GM08714 (cell line): ENCODE results near the gene PLK2.

Experiments
- H3K4me3 ChIP-seq: fragments of 200-500 bp; sonication (Bioruptor generic); 2 replicates; pipeline ENCODE4 v1.5.1; 2014; ENCODE audit warnings: mild to moderate bottlenecking, low read length, inconsistent platforms
- ZNF274 ChIP-seq: IDR thresholded peaks from 2 replicates; pipeline ENCODE4 v1.6.1; 2012; ENCODE audit warnings: mild to moderate bottlenecking, low read depth, low read length

Gene PLK2

DNA sequence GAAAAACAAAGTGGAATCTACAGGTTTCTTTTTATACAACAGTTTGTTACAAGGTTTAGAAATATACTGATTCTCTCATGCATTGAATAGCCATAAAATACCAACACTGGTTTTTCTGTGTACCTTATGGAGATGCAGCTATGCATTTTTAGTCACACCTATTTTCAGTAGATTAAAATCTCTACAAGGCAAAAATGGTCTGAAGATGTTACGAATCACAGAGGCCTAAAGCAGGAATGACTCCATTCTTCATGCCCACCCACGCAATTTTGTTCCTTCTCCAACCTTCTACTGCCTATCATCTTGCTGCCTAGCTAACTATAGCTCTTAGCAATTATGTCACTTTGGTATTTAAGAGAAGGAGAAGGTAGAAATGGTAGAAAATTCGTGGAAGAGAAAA, 9.9 kb downstream of the PLK2 start:
- TF ChIP-seq ZNF274: no peak
- H3K4me3 ChIP-seq: no peak overlapping the region

DNA sequence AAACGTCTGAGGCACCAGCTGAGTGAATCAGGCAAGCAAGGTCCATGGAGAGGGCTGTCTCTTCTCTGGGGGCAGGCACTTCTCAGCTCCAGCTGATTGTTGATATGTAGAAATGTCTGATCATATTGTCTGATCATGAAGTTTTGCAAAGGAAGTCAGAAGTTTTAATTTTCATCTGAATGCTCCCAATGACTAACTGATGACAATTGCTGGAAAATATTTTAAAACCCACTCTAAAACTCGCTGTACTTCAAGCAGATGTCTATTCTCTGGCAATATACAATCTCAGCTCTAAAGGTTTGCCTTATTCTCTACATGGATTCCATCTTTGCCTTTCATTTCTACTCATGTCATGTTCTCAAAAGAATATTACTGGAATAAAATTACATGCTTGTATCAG, 12.7 kb downstream of the PLK2 start:
- H3K4me3 ChIP-seq: no peak overlapping the region
- TF ChIP-seq ZNF274: no peak

DNA sequence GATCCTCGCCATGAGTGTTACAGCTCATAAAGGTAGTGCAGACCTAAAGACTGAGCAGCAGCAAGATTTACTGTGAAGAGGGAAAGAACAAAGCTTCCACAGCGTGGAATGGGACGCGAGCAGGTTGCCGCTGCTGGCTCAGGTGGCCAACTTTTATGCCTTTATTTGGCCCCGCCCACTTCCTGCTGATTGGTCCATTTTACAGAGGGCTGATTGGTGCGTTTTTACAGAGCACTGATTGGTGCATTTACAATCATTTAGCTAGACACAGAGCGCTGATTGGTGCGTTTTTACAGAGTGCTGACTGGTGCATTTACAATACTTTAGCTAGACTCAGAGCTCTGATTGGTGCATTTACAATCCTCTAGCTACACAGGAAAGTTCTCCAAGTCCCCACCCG, 13.9 kb downstream of the PLK2 start:
- no peak for TF ChIP-seq ZNF274

DNA sequence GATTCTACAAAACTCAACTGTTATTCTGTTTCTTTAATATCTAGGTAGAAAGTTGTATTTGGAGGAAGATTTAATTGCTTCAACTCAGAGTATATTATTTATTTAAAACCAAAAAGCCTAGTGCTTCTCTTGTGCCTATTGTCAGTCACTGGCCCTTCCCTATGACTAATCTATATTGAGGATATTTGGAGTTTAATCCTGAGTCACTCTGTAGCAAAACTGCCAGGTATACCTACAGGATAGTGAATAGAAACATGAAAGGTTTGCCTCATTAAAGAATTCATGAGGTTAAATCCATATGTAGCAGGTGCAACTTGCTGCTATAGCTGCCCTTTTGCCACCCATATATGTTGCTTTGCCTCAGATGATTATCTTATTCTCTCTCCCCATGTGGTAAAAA, 15.1 kb downstream of the PLK2 start:
- H3K4me3 ChIP-seq: no peak overlapping the region
- TF ChIP-seq ZNF274: no peak

More for the DNA sequence above, 13.9 kb downstream of the PLK2 start:
- H3K4me3 ChIP-seq: no peak overlapping the region

DNA sequence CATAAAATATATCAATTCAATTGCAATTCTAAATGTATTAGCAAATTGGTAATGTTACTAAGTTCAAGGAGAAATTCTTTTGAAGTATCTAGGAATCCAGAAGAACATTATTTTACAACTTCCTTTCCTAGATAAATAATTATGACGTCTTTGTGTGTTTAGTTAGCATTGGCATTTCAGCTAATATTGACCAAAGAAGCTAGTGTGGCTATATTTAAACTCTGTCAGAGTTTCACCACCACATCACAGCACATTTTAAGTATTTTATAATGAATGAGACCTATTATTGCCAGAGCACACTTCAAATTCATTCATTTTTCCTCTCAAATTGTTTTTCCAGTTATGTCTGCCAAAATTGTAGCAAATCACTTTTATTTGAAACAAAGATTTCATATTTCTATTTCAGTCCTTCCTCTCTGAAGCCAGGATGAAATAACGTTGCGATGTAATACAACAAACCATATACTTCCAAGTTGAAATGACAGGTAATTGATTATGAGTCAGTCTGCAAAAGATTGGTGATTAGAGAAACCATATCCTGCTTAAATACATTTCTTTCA, 18.9 kb downstream of the PLK2 start:
- no peak overlapping the region for H3K4me3 ChIP-seq
- no peak for TF ChIP-seq ZNF274

DNA sequence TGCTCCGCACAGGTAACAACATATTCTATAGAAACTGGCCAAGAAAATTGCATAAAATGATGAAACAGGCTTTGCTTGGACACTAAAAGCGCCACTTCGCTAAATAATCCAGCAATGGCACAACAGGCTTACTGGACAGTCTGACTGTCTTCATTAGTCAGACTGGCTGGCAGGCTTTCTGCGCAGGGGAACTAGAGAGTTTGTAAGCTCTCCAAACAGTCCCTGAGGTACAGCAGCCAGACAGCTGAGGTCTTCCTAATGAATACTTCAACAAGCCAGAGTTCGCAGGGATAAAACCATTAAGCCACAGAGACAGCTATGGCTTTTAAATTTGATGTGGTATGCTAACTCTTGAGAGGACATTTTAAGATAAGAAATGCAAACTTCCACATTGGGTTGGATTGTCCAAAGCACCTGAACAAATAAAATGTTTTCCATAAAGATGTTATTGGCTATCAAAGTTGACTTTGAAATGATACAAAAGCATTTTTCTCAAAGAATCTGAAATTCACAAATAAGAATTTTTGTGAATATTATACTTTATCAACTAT, 20.7 kb downstream of the PLK2 start:
- no peak for TF ChIP-seq ZNF274
- H3K4me3 ChIP-seq: no peak overlapping the region

DNA sequence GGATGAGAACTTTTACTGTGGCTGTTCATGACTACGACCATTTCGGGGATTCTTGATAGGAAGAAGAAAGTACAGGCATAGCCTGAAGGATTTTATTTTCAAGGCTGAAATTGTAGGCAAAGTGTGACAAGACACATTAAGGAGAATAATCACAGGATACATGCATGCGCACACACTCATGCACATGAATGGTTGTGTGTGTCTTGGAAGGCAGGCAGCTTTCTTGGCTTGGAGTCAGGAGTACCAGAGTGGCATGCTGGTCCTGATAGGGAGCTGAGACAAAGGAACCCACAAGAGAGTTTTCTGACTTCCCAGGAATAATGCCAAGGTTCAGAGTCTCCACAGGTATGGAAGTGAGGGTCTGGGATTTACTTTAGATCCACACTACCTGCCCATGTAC, 22.2 kb downstream of the PLK2 start:
- H3K4me3 ChIP-seq: no peak overlapping the region
- no peak for TF ChIP-seq ZNF274

DNA sequence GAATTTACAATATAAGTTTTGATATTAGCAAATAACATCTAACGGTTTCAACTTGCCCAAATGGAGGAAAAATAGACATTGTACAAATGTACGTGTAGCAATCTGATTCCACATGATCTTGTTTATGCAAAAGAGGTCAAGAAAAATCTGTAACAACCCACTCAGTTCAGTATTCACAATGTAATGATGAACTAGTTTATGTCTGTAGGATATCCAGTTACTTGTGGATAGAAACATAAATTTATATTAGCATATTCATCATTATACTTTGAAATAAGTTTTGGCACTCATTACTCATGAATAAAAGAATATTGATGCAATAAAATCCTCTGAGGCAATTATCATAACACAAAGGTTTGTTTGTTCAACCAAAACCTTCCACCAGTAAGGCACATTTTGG, 28.1 kb downstream of the PLK2 start:
- no peak overlapping the region for H3K4me3 ChIP-seq
- no peak for TF ChIP-seq ZNF274

DNA sequence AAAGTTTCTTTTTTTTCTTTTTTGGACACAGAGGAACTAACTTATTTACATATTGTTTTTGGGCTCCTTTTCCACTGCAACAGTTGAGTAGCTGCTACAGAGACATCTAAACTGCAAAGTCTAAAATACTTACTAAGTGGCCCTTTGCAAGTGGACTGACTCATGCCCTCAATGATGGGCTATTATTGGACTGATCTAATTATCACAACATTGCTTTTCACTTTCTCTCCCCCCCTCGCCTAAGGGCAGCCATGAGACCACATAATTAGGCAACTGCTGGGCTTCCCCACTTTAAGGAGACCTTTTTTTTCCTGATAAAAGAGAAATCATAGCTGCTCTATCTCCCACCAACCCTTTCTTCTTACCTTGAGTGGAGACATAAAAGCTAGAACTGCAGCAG, 47.0 kb downstream of the PLK2 start:
- H3K4me3 ChIP-seq: no peak overlapping the region
- no peak for TF ChIP-seq ZNF274

DNA sequence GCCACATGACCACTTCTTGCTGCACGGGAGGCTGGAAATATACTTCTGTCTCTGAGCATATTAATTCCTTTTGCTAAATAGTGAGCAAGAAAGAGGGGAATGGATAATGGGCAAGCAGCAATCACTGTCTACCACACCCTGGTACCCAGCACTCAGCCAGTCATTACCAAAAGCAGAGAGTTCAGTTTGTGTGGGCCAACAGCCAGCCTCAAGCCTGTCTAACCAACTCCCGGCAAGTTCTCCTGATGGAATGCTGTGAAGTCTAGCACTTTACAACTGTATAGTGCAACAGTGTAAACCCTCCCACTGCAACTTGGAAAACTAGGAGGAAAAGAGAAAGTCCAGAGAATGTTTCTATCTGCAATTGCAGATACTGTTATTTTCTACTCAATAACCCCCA, 47.8 kb downstream of the PLK2 start:
- no peak for TF ChIP-seq ZNF274
- H3K4me3 ChIP-seq: no peak overlapping the region

DNA sequence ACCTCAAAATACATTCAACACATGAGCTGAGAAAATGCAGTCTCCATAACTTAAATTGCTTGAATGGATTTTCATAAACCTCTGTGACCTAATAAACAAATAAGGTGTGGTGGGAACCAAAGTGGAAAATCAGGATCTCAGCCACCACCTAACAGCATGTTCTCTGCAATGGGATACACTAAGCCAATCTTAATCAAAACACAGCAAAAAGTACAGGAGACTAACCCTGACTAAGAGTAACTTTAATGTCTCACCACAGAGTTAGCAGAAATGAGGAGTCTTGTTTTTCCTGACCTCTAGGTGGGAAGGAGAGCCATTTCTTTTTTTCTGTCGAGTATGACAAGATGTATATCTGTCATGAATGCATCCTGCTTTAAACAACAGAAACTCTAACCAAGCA, 48.5 kb downstream of the PLK2 start:
- H3K4me3 ChIP-seq: no peak overlapping the region
- no peak for TF ChIP-seq ZNF274

DNA sequence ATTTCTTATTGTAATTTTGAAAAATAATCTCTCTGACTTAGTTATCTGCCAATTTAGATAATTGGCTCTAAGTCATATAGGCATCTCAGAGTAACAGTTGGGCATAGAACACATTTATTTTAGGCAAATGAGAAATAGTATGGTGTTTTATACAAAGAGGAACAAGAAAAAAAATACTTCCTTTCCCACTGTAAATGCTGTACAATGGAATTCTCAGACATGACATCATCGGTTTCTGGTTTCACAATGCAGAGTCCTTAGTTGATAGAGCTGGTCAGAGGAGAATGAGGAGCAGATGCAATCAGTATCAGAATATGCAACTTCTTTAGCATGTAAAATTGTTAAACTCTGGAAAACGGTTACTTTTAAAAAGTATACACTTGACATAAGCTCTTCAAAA, 49.4 kb downstream of the PLK2 start:
- TF ChIP-seq ZNF274: no peak
- no peak overlapping the region for H3K4me3 ChIP-seq

DNA sequence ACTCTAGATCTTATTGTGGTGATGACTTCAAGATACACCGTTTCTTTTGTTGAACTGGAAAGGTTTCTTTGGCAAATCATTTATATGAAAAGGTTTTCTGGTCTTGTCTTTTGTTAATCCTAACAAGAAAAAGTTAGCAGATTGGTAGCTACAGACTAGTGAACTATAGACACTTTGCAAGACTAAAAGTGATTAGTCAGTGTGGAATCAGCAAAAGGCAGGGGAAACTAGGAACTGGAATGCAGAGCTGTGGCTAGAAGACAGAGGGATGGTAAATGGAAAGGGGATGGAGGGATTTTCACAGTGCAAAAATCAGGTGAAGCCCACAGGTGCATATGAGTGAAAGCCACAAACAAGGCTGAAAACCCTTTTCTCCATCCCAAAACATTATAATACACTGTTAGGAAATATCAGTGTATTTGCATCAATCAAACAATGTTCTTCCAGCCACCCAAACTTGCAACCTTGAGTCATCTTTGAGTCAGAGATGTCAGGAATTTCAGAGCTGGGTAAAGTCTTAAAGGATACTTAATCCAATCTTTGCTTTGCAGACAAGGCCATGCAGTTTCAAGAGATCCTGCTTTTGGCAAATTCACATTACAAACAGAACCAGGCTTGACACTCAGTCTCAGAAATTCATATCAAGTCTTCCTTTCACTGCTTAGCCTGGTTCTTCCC, 52.7 kb downstream of the PLK2 start:
- no peak overlapping the region for H3K4me3 ChIP-seq
- TF ChIP-seq ZNF274: no peak

DNA sequence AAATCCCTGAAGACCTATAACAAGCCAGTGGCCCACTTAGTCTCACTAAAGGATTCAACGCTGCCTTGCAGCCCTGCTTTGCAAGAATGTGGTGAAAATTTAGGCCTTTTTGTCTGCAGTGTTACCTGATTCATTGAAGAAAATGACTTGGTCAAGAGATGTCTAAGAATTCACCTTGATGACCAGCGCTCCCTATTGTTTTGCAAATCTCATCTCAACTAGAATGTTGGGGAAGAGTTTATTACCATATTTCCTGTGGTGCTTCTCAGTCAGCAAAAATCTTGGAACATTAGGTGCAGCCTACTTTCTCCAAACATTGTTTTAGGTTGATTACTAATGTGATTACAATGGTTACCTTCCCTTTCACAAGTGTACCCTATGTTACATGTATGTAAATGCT, 53.5 kb downstream of the PLK2 start:
- H3K4me3 ChIP-seq: no peak overlapping the region
- TF ChIP-seq ZNF274: no peak

DNA sequence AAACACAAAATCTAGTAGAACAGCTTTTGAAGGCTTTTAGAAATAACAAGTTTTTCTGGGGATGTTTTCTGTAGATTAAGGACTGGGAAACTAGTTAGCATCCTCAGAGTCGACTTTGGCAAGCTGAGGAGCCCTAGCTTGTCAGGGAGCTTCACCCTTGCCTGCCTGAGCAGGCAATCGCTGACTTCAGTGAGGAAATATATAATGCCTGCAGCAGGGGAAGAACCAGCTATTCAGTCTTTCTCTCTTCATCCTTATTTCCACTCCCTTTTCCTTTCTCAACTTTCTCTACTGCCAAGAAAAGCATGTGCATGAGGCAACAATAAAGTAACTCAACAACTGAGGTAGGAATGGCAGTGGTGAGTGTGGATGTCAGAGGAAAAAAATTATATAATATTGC, 54.7 kb downstream of the PLK2 start:
- no peak for TF ChIP-seq ZNF274
- H3K4me3 ChIP-seq: no peak overlapping the region

DNA sequence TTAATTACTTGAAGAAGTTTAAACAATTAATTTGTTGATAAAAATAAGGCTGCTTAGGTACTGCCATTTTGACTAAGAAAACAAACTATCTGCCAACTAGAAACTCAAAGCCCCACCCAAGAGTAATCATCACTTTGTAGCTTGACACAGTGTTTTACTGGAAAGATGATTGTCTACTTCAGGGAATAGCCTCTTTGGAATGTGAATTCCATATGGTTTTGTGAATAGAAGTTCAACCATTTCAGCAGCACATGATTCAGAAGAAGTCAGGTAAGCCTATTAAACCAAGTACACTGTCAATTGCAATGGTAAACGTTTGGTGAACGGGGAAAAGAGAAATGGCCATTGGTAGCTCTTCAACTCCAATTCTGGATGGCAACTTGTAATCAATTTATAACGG, 55.2 kb downstream of the PLK2 start:
- no peak overlapping the region for H3K4me3 ChIP-seq
- TF ChIP-seq ZNF274: no peak
